ENCODE data around the gene KCNB1. TPM values are rescaled to one million over a fixed set of nuclear protein-coding genes. Genes with fewer than 3 reads are reported as not detected.

KCNB1 gene
- total RNA-seq, 1 donor from 2014 or later: not detected

DNA sequence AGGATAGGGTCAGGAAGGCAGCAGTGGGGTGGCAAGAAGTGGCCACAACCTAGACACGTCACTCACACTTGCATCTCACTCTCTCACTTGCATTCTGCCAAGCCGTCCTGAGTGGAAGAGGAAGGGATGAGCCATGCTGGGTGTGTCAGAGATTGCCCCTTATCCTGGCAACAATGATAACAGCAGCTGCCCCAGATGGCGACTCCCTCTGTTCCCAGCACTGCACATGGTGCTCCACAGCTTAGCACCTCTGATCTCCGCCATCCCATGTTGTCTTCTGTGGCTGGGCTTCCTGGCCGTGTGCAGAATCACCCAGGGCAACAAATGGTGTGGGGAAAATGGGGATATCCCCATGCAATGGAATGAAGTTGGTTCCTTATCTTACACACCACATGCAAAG lies 11.1 kb downstream of the KCNB1 start:
- Mint-ChIP-seq H3K27ac (no peak overlapping the region), H3K4me1 (no peaks in the 10 kb centered on the region), H3K36me3 (ENCODE audit: low read depth) (no peaks in the 10 kb centered on the region), H3K9me3 (no peaks in the 10 kb centered on the region), H3K27me3 (peaks cover 45% of the 10 kb centered on the region), H3K4me3 (no peak overlapping the region)
- ATAC-seq (ENCODE audit: low read depth) (no peak), DNase-seq (no peak)
- ChIA-PET CTCF (no interaction called here), POLR2A (no interaction called here)
- TF ChIP-seq, protein P1, sequence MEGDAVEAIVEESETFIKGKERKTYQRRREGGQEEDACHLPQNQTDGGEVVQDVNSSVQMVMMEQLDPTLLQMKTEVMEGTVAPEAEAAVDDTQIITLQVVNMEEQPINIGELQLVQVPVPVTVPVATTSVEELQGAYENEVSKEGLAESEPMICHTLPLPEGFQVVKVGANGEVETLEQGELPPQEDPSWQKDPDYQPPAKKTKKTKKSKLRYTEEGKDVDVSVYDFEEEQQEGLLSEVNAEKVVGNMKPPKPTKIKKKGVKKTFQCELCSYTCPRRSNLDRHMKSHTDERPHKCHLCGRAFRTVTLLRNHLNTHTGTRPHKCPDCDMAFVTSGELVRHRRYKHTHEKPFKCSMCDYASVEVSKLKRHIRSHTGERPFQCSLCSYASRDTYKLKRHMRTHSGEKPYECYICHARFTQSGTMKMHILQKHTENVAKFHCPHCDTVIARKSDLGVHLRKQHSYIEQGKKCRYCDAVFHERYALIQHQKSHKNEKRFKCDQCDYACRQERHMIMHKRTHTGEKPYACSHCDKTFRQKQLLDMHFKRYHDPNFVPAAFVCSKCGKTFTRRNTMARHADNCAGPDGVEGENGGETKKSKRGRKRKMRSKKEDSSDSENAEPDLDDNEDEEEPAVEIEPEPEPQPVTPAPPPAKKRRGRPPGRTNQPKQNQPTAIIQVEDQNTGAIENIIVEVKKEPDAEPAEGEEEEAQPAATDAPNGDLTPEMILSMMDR (IDR thresholded peaks at IDR 0.05): no peak
- intact Hi-C loops (cut with micrococcal nuclease): no loop called here

- ChIA-PET POLR2A (interaction anchor here (0.5 kb wide), 1 partner anchor 199 kb away, joined by 3 read pairs; no protein-coding TSS in a partner anchor), CTCF (no interaction called here)
- Mint-ChIP-seq H3K4me3 (no peak overlapping the region), H3K27ac (no peak overlapping the region), H3K9me3 (no peaks in the 10 kb centered on the region), H3K36me3 (ENCODE audit: low read depth) (no peaks in the 10 kb centered on the region), H3K27me3 (peaks cover 41% of the 10 kb centered on the region), H3K4me1 (no peaks in the 10 kb centered on the region)
- DNase-seq (no peak), ATAC-seq (ENCODE audit: low read depth) (no peak)
- intact Hi-C loops (cut with micrococcal nuclease): no loop called here
- TF ChIP-seq, protein P1 (IDR thresholded peaks at IDR 0.05): no peak
These were observed 11.5 kb downstream of the KCNB1 start for GRCh38 chr20:49470922-49471321.

DNA sequence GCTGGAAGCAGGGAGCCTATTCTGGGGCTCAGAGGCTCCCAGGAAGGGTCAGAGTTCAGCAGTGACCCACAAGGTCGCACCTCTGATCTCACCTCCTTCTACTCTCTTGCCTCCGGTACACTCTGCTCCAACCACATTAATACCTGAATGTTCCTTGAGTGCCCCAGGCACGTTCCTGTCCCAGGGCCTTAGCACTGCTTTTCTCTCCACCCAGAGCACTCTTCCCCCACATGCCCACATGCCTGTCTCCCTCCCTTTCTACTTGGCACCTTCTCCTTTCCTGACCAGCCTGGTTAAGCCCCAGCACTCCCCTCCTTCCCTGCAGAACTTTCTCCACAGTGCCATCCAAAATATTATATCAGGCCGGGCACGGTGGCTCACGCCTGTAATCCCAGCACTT lies 13.4 kb downstream of the KCNB1 start:
- H3K4me1 Mint-ChIP-seq: no peaks in the 10 kb centered on the region
- H3K9me3 Mint-ChIP-seq: no peaks in the 10 kb centered on the region
- DNase-seq (no peak), ATAC-seq (ENCODE audit: low read depth) (no peak)
- no peak overlapping the region for H3K4me3 Mint-ChIP-seq
- TF ChIP-seq, protein P1 (IDR thresholded peaks at IDR 0.05): no peak
- H3K36me3 Mint-ChIP-seq (ENCODE audit: low read depth): no peaks in the 10 kb centered on the region
- intact Hi-C loops (cut with micrococcal nuclease): no loop called here
- CTCF ChIA-PET: no interaction called here
- POLR2A ChIA-PET: no interaction called here
- peaks cover 34% of the 10 kb centered on the region for H3K27me3 Mint-ChIP-seq
- H3K27ac Mint-ChIP-seq: no peak overlapping the region

- Mint-ChIP-seq H3K27ac (no peak overlapping the region), H3K36me3 (ENCODE audit: low read depth) (no peaks in the 10 kb centered on the region), H3K4me1 (no peaks in the 10 kb centered on the region), H3K4me3 (no peak overlapping the region), H3K27me3 (peaks cover 34% of the 10 kb centered on the region), H3K9me3 (no peaks in the 10 kb centered on the region)
- ATAC-seq (ENCODE audit: low read depth) (no peak), DNase-seq (no peak)
- intact Hi-C loops (cut with micrococcal nuclease): no loop called here
- TF ChIP-seq, protein P1 (IDR thresholded peaks at IDR 0.05): no peak
- POLR2A ChIA-PET: no interaction called here
- CTCF ChIA-PET: no interaction called here
These were observed 14.1 kb downstream of the KCNB1 start for GRCh38 chr20:49468412-49468811.

- CTCF ChIA-PET: no interaction called here
- Mint-ChIP-seq H3K27me3 (peaks cover 29% of the 10 kb centered on the region), H3K27ac (no peak overlapping the region), H3K4me1 (no peaks in the 10 kb centered on the region), H3K4me3 (no peak overlapping the region), H3K9me3 (no peaks in the 10 kb centered on the region), H3K36me3 (ENCODE audit: low read depth) (no peaks in the 10 kb centered on the region)
- ATAC-seq (ENCODE audit: low read depth): no peak
- intact Hi-C loops (cut with micrococcal nuclease): no loop called here
- no peak for DNase-seq
- POLR2A ChIA-PET: no interaction called here
- TF ChIP-seq, protein P1 (IDR thresholded peaks at IDR 0.05): no peak
These were observed 16.2 kb downstream of the KCNB1 start for GRCh38 chr20:49466114-49466912.
